Loucy (cell line): Measurements from ENCODE around the gene HDAC11.
"Not testable (repeated sequence)": the region's sequence is repeated elsewhere in the genome, so short reads cannot be mapped to it uniquely, and the experiment has no call there.

Experiments
- H2AFZ ChIP-seq: fragments of 200-600 bp; sonication (generic); 2 replicates; pipeline ENCODE4 v1.6.0; 2016; ENCODE audit warnings: antibody characterized with exemption, mild to moderate bottlenecking, low read length, moderate library complexity
- H3F3A ChIP-seq: fragments of 200-600 bp; 2 replicates; pipeline ENCODE4 v1.6.0; 2016; ENCODE audit warnings: antibody characterized with exemption, low read depth, mild to moderate bottlenecking
- H3K27me3 ChIP-seq: fragments of 200-600 bp; sonication (generic); 2 replicates; pipeline ENCODE4 v1.6.1; 2014; ENCODE audit warnings: low read length, mild to moderate bottlenecking; ENCODE audit not compliant: insufficient read depth, poor library complexity, severe bottlenecking
- H3K36me3 ChIP-seq: fragments of 200-600 bp; sonication (generic); 2 replicates; pipeline ENCODE4 v1.6.1; 2016; ENCODE audit warnings: low read length; ENCODE audit not compliant: insufficient read depth
- H3K4me1 ChIP-seq: fragments of 200-600 bp; sonication (generic); 2 replicates; pipeline ENCODE4 v1.5.1; 2014; ENCODE audit warnings: low read length, mild to moderate bottlenecking; ENCODE audit not compliant: insufficient read depth, poor library complexity, severe bottlenecking
- H3K4me2 ChIP-seq: fragments of 200-600 bp; sonication (generic); 2 replicates; pipeline ENCODE4 v1.6.0; 2014; ENCODE audit warnings: antibody characterized with exemption, low read length, low read depth, mild to moderate bottlenecking; ENCODE audit not compliant: poor library complexity, severe bottlenecking
- H3K4me3 ChIP-seq: fragments of 200-600 bp; sonication (generic); 2 replicates; pipeline ENCODE4 v1.5.1; 2014; ENCODE audit warnings: low read length, mild to moderate bottlenecking, mixed read lengths; ENCODE audit not compliant: poor library complexity, severe bottlenecking
- H3K79me2 ChIP-seq: fragments of 200-600 bp; sonication (generic); 2 replicates; pipeline ENCODE4 v1.6.1; 2014; ENCODE audit warnings: low read length; ENCODE audit not compliant: insufficient read depth
- H3K9ac ChIP-seq: fragments of 200-600 bp; sonication (generic); 2 replicates; pipeline ENCODE4 v1.6.0; 2014; ENCODE audit warnings: mild to moderate bottlenecking, low read depth, low read length, moderate library complexity; ENCODE audit not compliant: poor library complexity, severe bottlenecking
- H3K9me2 ChIP-seq: fragments of 200-600 bp; sonication (generic); replicated peaks from 2 replicates; pipeline ENCODE4 v1.6.1; 2016; ENCODE audit warnings: low read depth, low read length, mixed read lengths
- H3K9me3 ChIP-seq: fragments of 200-600 bp; sonication (generic); 2 replicates; pipeline ENCODE4 v1.6.1; 2014; ENCODE audit warnings: mild to moderate bottlenecking, antibody characterized with exemption, low read length, low read depth; ENCODE audit not compliant: insufficient read depth
- H4K20me1 ChIP-seq: fragments of 200-600 bp; sonication (generic); 2 replicates; pipeline ENCODE4 v1.6.0; 2014; ENCODE audit warnings: antibody characterized with exemption, low read length, mild to moderate bottlenecking; ENCODE audit not compliant: insufficient read depth, poor library complexity, severe bottlenecking
- EZH2phosphoT487 ChIP-seq: fragments of 200-600 bp; IDR thresholded peaks from 2 replicates; pipeline ENCODE4 v1.6.1; 2018; ENCODE audit warnings: antibody characterized with exemption, mild to moderate bottlenecking, moderate library complexity, borderline replicate concordance
- TF ChIP-seq, protein P1 (sequence below): fragments of 200-600 bp; sonication (generic); conservative IDR thresholded peaks from 2 replicates; pipeline ENCODE4 v1.5.1; 2014; ENCODE audit warnings: mild to moderate bottlenecking, antibody characterized with exemption, low read length

HDAC11 gene, protein sequence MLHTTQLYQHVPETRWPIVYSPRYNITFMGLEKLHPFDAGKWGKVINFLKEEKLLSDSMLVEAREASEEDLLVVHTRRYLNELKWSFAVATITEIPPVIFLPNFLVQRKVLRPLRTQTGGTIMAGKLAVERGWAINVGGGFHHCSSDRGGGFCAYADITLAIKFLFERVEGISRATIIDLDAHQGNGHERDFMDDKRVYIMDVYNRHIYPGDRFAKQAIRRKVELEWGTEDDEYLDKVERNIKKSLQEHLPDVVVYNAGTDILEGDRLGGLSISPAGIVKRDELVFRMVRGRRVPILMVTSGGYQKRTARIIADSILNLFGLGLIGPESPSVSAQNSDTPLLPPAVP

DNA sequence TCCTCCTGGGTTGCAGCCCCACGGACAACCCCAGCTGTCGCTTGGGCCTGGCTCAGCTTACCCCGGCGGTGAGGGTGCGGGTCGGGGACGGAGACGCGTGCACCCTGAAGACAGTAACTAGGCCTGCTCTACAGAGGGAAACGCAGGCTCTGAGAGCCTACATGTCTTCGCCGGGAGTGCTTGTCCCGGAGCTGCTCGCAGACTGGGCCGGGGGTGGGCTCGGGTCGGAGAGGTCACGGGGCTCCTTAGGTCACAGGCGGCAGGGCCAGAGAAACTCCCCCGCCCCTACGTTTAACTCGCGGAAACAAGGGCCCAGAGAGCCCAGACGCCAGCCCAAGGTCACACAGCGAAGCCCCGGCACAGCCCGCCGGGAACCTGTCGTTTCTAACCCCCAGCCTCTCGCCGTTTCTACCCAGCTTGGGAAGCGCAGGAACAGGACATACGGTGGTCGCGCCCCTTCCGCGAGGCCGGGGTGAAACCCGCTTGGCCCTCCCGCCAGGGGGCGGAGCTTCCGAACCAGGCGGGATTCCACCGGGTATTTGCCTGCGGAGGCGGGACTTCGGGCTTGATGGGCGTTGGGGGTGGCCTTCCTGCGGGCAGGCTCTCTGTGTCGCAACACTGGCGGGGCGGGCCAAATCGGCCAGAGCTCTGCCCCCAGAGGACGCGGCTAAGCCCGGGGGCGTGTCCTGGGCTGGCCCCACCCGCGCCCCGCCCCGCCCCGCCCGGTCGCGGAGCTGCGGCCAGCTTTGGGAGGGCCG is at the start of gene HDAC11:
Gene HDAC11 (plus strand): TSS at position 725 of the 758 bp plus-strand sequence. CDS start 42 bp downstream, outside the sequence.
- H3K4me3 ChIP-seq, result peak within 1 kb of the TSS; percentile 90
- H3F3A ChIP-seq, result no peaks in the 10 kb centered on the region
- peaks cover 18% of the 10 kb centered on the region for H3K4me1 ChIP-seq
- H4K20me1 ChIP-seq, result no peaks in the 10 kb centered on the region
- no peaks in the 10 kb centered on the region for H3K36me3 ChIP-seq
- no peak for TF ChIP-seq EZH2phosphoT487
- TF ChIP-seq, protein P1, sequence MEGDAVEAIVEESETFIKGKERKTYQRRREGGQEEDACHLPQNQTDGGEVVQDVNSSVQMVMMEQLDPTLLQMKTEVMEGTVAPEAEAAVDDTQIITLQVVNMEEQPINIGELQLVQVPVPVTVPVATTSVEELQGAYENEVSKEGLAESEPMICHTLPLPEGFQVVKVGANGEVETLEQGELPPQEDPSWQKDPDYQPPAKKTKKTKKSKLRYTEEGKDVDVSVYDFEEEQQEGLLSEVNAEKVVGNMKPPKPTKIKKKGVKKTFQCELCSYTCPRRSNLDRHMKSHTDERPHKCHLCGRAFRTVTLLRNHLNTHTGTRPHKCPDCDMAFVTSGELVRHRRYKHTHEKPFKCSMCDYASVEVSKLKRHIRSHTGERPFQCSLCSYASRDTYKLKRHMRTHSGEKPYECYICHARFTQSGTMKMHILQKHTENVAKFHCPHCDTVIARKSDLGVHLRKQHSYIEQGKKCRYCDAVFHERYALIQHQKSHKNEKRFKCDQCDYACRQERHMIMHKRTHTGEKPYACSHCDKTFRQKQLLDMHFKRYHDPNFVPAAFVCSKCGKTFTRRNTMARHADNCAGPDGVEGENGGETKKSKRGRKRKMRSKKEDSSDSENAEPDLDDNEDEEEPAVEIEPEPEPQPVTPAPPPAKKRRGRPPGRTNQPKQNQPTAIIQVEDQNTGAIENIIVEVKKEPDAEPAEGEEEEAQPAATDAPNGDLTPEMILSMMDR, result no peak
- no peaks in the 10 kb centered on the region for H3K9me3 ChIP-seq
- no peaks in the 10 kb centered on the region for H3K9me2 ChIP-seq
- H3K27me3 ChIP-seq, result no peaks in the 10 kb centered on the region
- peak within 1 kb of the TSS; percentile 81 for H2AFZ ChIP-seq
- peak within 1 kb of the TSS; percentile 82 for H3K4me2 ChIP-seq
- H3K79me2 ChIP-seq, result no peaks in the 10 kb centered on the region
- H3K9ac ChIP-seq, result peak within 1 kb of the TSS; percentile 81

DNA sequence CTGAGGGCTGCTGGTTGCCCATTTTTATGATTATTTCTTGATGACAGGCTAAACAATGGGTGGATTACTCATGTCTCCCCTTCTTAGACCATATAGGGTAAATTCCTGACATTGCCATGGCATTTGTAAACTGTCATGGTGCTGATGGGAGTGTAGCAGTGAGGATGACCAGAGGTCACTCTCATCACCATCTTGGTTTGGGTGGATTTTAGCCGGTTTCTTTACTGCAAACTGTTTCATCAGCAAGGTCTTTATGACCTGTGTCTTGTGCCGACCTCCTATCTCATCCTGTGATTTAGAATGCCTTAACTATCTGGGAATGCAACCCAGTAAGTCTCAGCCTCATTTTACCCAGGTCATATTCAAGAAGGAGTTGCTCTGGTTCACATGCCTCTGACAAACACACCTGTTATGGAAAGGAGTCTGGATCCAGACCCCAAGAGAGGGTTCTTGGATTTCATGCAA is 49.7 kb upstream of the HDAC11 start:
- peaks cover 11% of the 10 kb centered on the region for H3K4me1 ChIP-seq
- H4K20me1 ChIP-seq, H3K27me3 ChIP-seq, H2AFZ ChIP-seq, H3K4me2 ChIP-seq, H3K79me2 ChIP-seq, H3K9me2 ChIP-seq, H3K4me3 ChIP-seq, H3K9me3 ChIP-seq, H3K9ac ChIP-seq, H3F3A ChIP-seq, H3K36me3 ChIP-seq: not testable (repeated sequence)

DNA sequence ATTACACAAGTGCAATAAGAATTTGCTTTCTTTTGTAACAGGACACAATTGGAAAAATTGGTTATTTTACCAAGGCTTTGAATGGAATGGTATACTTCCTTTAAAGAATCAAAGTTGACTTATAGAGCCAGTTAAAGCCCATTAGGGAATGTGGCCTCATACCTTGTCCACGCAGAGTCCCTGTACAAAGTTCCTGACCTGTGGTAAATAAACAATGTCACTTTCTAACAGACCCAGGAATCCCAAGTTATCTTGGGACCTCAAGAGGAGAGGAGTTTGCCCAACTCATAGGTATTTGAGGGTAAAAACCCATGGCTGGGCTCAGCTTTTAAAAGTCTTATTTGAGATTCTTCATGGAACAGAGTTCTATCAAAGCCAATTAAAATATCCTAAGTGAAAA is 48.0 kb upstream of the HDAC11 start:
- no peak overlapping the region for H3K4me2 ChIP-seq
- no peak overlapping the region for H3K9ac ChIP-seq
- H3K79me2 ChIP-seq, result no peaks in the 10 kb centered on the region
- no peaks in the 10 kb centered on the region for H3F3A ChIP-seq
- TF ChIP-seq, protein P1, result no peak
- no peak for TF ChIP-seq EZH2phosphoT487
- H3K4me3 ChIP-seq, result no peak overlapping the region
- H3K9me2 ChIP-seq, result no peaks in the 10 kb centered on the region
- no peak overlapping the region for H2AFZ ChIP-seq
- H4K20me1 ChIP-seq, result no peaks in the 10 kb centered on the region
- H3K36me3 ChIP-seq, result no peaks in the 10 kb centered on the region
- H3K9me3 ChIP-seq, result no peaks in the 10 kb centered on the region
- H3K27me3 ChIP-seq, result no peaks in the 10 kb centered on the region
- H3K4me1 ChIP-seq, result peaks cover 7% of the 10 kb centered on the region
